Measurements from ENCODE around the gene STAB1. TPM values are rescaled to one million over a fixed set of nuclear protein-coding genes. Genes with fewer than 3 reads are reported as not detected.

The STAB1 gene
- total and polyA plus RNA-seq, 2 of the 8 experiments (the other 6 are each of a cell fraction or from before 2014, with no cell fraction given), result 1.0 to 1.9 TPM

GRCh38 chr3:52520716-52521487 is 25.8 kb downstream of the STAB1 start (continued):
- TF ChIP-seq, protein P1, sequence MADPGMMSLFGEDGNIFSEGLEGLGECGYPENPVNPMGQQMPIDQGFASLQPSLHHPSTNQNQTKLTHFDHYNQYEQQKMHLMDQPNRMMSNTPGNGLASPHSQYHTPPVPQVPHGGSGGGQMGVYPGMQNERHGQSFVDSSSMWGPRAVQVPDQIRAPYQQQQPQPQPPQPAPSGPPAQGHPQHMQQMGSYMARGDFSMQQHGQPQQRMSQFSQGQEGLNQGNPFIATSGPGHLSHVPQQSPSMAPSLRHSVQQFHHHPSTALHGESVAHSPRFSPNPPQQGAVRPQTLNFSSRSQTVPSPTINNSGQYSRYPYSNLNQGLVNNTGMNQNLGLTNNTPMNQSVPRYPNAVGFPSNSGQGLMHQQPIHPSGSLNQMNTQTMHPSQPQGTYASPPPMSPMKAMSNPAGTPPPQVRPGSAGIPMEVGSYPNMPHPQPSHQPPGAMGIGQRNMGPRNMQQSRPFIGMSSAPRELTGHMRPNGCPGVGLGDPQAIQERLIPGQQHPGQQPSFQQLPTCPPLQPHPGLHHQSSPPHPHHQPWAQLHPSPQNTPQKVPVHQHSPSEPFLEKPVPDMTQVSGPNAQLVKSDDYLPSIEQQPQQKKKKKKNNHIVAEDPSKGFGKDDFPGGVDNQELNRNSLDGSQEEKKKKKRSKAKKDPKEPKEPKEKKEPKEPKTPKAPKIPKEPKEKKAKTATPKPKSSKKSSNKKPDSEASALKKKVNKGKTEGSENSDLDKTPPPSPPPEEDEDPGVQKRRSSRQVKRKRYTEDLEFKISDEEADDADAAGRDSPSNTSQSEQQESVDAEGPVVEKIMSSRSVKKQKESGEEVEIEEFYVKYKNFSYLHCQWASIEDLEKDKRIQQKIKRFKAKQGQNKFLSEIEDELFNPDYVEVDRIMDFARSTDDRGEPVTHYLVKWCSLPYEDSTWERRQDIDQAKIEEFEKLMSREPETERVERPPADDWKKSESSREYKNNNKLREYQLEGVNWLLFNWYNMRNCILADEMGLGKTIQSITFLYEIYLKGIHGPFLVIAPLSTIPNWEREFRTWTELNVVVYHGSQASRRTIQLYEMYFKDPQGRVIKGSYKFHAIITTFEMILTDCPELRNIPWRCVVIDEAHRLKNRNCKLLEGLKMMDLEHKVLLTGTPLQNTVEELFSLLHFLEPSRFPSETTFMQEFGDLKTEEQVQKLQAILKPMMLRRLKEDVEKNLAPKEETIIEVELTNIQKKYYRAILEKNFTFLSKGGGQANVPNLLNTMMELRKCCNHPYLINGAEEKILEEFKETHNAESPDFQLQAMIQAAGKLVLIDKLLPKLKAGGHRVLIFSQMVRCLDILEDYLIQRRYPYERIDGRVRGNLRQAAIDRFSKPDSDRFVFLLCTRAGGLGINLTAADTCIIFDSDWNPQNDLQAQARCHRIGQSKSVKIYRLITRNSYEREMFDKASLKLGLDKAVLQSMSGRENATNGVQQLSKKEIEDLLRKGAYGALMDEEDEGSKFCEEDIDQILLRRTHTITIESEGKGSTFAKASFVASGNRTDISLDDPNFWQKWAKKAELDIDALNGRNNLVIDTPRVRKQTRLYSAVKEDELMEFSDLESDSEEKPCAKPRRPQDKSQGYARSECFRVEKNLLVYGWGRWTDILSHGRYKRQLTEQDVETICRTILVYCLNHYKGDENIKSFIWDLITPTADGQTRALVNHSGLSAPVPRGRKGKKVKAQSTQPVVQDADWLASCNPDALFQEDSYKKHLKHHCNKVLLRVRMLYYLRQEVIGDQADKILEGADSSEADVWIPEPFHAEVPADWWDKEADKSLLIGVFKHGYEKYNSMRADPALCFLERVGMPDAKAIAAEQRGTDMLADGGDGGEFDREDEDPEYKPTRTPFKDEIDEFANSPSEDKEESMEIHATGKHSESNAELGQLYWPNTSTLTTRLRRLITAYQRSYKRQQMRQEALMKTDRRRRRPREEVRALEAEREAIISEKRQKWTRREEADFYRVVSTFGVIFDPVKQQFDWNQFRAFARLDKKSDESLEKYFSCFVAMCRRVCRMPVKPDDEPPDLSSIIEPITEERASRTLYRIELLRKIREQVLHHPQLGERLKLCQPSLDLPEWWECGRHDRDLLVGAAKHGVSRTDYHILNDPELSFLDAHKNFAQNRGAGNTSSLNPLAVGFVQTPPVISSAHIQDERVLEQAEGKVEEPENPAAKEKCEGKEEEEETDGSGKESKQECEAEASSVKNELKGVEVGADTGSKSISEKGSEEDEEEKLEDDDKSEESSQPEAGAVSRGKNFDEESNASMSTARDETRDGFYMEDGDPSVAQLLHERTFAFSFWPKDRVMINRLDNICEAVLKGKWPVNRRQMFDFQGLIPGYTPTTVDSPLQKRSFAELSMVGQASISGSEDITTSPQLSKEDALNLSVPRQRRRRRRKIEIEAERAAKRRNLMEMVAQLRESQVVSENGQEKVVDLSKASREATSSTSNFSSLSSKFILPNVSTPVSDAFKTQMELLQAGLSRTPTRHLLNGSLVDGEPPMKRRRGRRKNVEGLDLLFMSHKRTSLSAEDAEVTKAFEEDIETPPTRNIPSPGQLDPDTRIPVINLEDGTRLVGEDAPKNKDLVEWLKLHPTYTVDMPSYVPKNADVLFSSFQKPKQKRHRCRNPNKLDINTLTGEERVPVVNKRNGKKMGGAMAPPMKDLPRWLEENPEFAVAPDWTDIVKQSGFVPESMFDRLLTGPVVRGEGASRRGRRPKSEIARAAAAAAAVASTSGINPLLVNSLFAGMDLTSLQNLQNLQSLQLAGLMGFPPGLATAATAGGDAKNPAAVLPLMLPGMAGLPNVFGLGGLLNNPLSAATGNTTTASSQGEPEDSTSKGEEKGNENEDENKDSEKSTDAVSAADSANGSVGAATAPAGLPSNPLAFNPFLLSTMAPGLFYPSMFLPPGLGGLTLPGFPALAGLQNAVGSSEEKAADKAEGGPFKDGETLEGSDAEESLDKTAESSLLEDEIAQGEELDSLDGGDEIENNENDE (IDR thresholded peaks at IDR 0.05; ENCODE audit: insufficient replicate concordance, low read length), result no peak
- TF ChIP-seq CBX8 (IDR thresholded peaks at IDR 0.05; ENCODE audit: borderline replicate concordance, low read depth, low read length) (no peak), USF2 (IDR thresholded peaks at IDR 0.05; ENCODE audit: low read length) (no peak), TEAD4 (IDR thresholded peaks at IDR 0.05; ENCODE audit: low read depth, low read length) (no peak), KDM1A (IDR thresholded peaks at IDR 0.05; ENCODE audit: borderline replicate concordance, low read length) (no peak), POU5F1 (IDR thresholded peaks at IDR 0.05; ENCODE audit: low read depth, low read length) (no peak)
